ENCODE data around the gene FRMD4A. TPM values are rescaled to one million over a fixed set of nuclear protein-coding genes. Genes with fewer than 3 reads are reported as not detected.

The FRMD4A gene
- total and polyA plus RNA-seq, 2 experiments from 2014 or later: 3.7 to 12.6 TPM

GRCh38 chr10:13661256-13661655 is 669.5 kb downstream of the FRMD4A start:
- Histone ChIP-seq H3K4me1 (ENCODE audit: low read depth) (no peaks in the 10 kb centered on the region), H3K9me3 (ENCODE audit: low read depth) (no peaks in the 10 kb centered on the region), H3K27ac (no peak overlapping the region), H3K27me3 (no peaks in the 10 kb centered on the region), H3K36me3 (no peaks in the 10 kb centered on the region), H3K4me3 (no peak overlapping the region)
- DNase-seq (ENCODE audit: low read depth in 1 of 2, low spot score in 1 of 2): no peak
- TF ChIP-seq CTCF (IDR thresholded peaks at IDR 0.05; ENCODE audit: low read depth, low read length): no peak

GRCh38 chr10:13660551-13660920 is 670.2 kb downstream of the FRMD4A start:
- Histone ChIP-seq H3K4me1 (ENCODE audit: low read depth) (no peaks in the 10 kb centered on the region), H3K27me3 (no peaks in the 10 kb centered on the region), H3K4me3 (no peak overlapping the region), H3K36me3 (no peaks in the 10 kb centered on the region), H3K27ac (no peak overlapping the region), H3K9me3 (ENCODE audit: low read depth) (no peaks in the 10 kb centered on the region)
- no peak for TF ChIP-seq CTCF (IDR thresholded peaks at IDR 0.05; ENCODE audit: low read depth, low read length)
- no peak for DNase-seq (ENCODE audit: low read depth in 1 of 2, low spot score in 1 of 2)

- Histone ChIP-seq H3K27me3 (no peaks in the 10 kb centered on the region), H3K4me3 (no peak overlapping the region), H3K9me3 (ENCODE audit: low read depth) (no peaks in the 10 kb centered on the region), H3K4me1 (ENCODE audit: low read depth) (no peaks in the 10 kb centered on the region), H3K27ac (no peak overlapping the region), H3K36me3 (no peaks in the 10 kb centered on the region)
- TF ChIP-seq CTCF (IDR thresholded peaks at IDR 0.05; ENCODE audit: low read depth, low read length): peak; percentile 86
- DNase-seq (ENCODE audit: low read depth in 1 of 2, low spot score in 1 of 2): peak; percentile 44 to 85
Measured at GRCh38 chr10:13659887-13660550, 670.7 kb downstream of the FRMD4A start.

- H3K27ac ChIP-seq: no peak overlapping the region
- H3K27me3 ChIP-seq: no peaks in the 10 kb centered on the region
Measured at GRCh38 chr10:13658871-13659685, 671.6 kb downstream of the FRMD4A start.

GRCh38 chr10:13658264-13658663 is 672.5 kb downstream of the FRMD4A start:
- TF ChIP-seq CTCF (IDR thresholded peaks at IDR 0.05; ENCODE audit: low read depth, low read length): no peak
- H3K36me3 ChIP-seq: peaks cover 5% of the 10 kb centered on the region
- no peak for DNase-seq (ENCODE audit: low read depth in 1 of 2, low spot score in 1 of 2)
- no peaks in the 10 kb centered on the region for H3K27me3 ChIP-seq
- no peaks in the 10 kb centered on the region for H3K4me1 ChIP-seq (ENCODE audit: low read depth)
- H3K27ac ChIP-seq: no peak overlapping the region
- H3K4me3 ChIP-seq: no peak overlapping the region
- H3K9me3 ChIP-seq (ENCODE audit: low read depth): no peaks in the 10 kb centered on the region

More at GRCh38 chr10:13658871-13659685, 671.6 kb downstream of the FRMD4A start:
- Histone ChIP-seq H3K9me3 (ENCODE audit: low read depth) (no peaks in the 10 kb centered on the region), H3K4me3 (no peak overlapping the region), H3K36me3 (peaks cover 2% of the 10 kb centered on the region), H3K4me1 (ENCODE audit: low read depth) (no peaks in the 10 kb centered on the region)
- DNase-seq (ENCODE audit: low read depth in 1 of 2, low spot score in 1 of 2): no peak
- no peak for TF ChIP-seq CTCF (IDR thresholded peaks at IDR 0.05; ENCODE audit: low read depth, low read length)
